Fibroblast of pulmonary artery (primary cell): ENCODE measurements around the gene AKR7A2.
"Not testable (repeated sequence)": the region's sequence is repeated elsewhere in the genome, so short reads cannot be mapped to it uniquely, and the experiment has no call there.

Source experiments
- DNase-seq: peaks from one replicate; pipeline ENCODE4 v3.0.0-alpha.2; 2010; ENCODE audit warnings: low read depth
- H3K4me3 ChIP-seq: replicated peaks from 2 replicates; pipeline ENCODE4 v1.5.1; 2011; ENCODE audit warnings: low read depth, mild to moderate bottlenecking, control low read depth, low read length, moderate library complexity
- TF ChIP-seq, protein P1 (sequence below): IDR thresholded peaks from 2 replicates; pipeline ENCODE4 v1.5.1; 2011; ENCODE audit warnings: mild to moderate bottlenecking, control low read depth, low read length, inconsistent platforms; ENCODE audit errors: missing control alignments

AKR7A2 gene

DNA sequence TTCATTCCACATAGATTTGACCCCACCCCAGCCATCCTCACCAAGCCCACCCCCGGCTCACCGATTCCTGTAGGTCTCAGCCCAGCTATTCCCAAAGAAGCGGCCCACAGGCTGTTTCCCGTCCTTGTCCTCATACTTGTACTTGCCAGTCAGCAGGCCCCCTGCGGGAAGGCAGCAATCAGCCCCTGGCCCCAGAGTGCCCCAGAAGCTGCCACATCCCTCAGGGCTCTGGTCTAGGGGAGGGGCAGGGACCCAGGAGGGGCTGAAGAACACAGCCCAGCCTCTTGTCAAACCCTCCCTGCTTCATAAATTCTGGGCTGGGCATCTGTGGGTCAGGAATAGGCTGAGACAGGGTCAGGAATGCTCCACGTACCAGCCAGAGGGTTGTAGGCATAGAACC is 5.0 kb downstream of the AKR7A2 start:
- TF ChIP-seq, protein P1, sequence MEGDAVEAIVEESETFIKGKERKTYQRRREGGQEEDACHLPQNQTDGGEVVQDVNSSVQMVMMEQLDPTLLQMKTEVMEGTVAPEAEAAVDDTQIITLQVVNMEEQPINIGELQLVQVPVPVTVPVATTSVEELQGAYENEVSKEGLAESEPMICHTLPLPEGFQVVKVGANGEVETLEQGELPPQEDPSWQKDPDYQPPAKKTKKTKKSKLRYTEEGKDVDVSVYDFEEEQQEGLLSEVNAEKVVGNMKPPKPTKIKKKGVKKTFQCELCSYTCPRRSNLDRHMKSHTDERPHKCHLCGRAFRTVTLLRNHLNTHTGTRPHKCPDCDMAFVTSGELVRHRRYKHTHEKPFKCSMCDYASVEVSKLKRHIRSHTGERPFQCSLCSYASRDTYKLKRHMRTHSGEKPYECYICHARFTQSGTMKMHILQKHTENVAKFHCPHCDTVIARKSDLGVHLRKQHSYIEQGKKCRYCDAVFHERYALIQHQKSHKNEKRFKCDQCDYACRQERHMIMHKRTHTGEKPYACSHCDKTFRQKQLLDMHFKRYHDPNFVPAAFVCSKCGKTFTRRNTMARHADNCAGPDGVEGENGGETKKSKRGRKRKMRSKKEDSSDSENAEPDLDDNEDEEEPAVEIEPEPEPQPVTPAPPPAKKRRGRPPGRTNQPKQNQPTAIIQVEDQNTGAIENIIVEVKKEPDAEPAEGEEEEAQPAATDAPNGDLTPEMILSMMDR = no peak
- no peak overlapping the region for H3K4me3 ChIP-seq
- no peak for DNase-seq

DNA sequence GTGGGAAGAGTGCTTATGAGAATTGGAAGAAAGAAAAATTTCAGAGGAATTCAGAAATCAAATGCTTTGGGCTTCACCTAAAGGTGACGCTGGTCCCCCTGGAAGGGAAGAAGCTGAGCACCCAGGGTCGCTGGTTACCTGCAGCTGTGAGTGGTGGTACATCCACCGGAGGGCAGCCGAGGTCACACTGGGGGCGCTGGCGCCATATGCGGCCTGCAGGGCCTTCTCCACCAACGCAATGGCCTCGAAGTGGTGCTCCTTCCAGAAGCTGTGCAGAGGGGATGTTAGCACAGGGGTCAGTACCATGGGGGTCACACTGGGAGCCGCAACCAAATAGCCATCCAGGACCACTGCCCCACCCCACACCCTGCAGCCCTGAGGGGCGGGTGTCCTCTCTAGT is 6.1 kb downstream of the AKR7A2 start:
- H3K4me3 ChIP-seq = no peak overlapping the region

DNA sequence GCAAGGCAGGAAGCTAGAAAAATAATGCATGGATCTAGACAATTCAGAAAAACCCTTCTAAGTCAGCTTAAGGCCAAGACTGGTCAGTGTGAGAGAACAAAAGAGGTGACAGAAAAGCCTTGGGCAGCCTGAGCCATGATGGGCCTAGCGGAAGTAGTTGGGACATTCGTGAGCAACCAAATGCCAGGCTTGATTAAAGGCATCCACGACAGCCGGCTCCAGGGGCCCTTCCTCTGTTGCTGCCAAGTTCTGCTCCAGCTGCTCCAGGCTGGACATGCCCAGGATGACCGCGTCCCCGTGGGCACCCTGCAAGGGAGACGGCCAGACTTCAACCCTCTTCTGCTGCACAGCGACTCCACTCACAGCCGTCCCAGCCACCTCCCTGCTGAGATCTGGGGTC is 7.9 kb downstream of the AKR7A2 start:
- DNase-seq, H3K4me3 ChIP-seq: not testable (repeated sequence)

More for the DNA sequence above, 6.1 kb downstream of the AKR7A2 start:
- DNase-seq = no peak
- TF ChIP-seq, protein P1 = no peak

GRCh38 chr1:19300211-19300610 is 11.7 kb downstream of the AKR7A2 start:
- DNase-seq = no peak
- TF ChIP-seq, protein P1 = no peak
- no peak overlapping the region for H3K4me3 ChIP-seq

- TF ChIP-seq, protein P1 = no peak
- no peak for DNase-seq
- H3K4me3 ChIP-seq = no peak overlapping the region
Observed at GRCh38 chr1:19294638-19295037, 17.3 kb downstream of the AKR7A2 start.

DNA sequence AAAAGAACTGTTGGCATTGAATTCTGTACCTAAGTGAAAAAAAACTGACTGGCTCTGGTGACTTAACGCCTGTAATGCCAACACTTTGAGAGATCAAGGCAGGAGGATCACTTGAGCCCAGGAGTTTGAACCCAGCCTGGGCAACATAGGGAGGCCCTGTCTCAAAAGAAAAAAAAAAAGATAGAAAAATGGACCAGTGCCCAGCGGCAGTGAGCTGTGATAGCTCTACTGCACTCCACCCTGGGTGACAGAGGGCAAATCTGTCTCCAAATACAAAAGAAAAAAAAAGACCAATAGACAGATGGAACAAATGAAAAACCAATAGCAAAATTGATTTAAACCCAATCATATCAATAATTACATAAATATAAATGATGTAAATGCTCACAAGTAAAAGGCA is 22.7 kb downstream of the AKR7A2 start:
- peak overlapping the region; percentile 46 for H3K4me3 ChIP-seq
- DNase-seq = no peak
- TF ChIP-seq, protein P1 = no peak

GRCh38 chr1:19288324-19289241 is 23.4 kb downstream of the AKR7A2 start, which contains the start of gene AKR7A3:
Gene AKR7A3, minus strand, starts transcription at chr1:19288770. Its CDS starts 61 bp downstream, at chr1:19288709.
- H3K4me3 ChIP-seq = peak within 1 kb of the TSS; percentile 46
- DNase-seq = peak; percentile 16

DNA sequence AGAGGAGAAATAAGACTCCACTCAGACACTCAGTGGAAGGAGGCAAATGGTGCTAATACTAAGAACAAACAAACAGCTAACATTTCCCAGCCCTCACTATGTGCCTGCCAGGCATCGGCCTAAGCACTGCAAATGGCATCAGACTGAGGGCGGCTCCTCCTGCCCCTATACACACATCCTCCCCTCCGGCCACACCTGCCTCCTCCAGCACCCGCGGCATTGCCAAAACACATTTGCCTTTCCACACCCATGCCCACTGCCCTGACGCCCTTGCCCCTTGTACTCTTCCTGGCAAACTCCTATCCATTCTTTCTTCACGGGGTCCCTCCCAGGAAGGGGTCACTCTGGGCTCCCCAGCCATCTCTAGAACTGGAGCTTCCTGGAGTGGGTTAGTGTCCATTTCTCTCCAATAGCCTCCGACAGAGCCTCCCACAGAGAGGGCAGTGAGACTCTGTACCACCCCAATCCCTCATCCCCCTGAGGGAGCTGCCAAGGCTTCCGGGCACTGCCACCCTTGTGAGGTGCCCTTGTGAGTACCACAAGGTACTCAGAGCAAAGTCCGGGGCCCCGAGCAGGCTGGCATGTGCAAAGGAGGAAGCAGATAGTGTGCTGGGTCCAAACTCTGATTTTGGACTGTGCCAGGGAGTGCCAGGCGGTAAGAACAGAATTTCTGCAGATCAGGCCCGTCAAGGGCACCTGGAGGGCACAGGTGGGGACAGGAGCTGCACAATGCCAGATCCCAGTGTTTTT is 24.3 kb downstream of the AKR7A2 start:
- H3K4me3 ChIP-seq = no peak overlapping the region
- TF ChIP-seq, protein P1 = no peak
- no peak for DNase-seq

DNA sequence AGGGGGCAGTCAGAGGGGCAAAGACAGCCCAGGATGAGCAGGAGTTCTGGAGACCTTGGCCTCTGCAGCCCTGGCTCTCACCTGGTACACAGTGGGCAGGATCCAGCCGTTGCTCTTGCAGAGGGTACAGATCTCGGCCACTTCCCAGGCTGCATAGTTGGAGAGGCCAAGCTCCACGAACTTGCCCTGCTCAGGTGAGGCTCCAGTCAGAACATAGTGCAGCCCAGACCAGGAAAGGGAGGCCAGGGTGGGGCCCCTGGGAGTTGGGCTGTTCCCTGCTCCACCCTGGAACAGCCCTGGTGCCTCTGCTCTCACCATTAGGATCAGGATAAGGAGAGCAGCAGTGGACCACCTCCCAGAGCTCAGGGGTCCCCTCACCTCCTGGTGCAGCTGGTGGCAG is 26.1 kb downstream of the AKR7A2 start:
- H3K4me3 ChIP-seq, DNase-seq: not testable (repeated sequence)

DNA sequence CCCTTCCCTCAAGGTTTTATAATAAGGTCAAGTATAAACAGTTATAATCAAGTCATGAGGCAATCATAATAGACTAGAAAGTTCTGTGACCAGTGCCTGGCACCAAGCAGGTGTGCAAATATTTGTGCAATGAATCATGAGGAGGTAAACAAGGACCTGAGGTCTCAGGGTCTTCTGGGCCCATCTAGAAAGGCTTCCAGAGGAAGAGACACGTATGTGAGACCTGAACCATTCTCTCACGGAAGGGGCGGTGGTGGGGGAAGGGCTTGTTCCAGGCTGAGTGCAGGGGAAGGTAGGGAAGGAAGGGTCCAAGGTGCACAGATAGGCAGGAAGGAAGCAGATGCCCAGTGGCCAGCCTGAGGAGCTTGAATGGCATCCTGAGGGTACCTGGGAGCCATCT is 26.6 kb downstream of the AKR7A2 start:
- H3K4me3 ChIP-seq, DNase-seq: not testable (repeated sequence)
